ENCODE data around the gene CHMP4A.
A peak's percentile ranks its signal among the peaks of the same experiment; 100 is the strongest.
"Not testable (repeated sequence)": the region's sequence is repeated elsewhere in the genome, so short reads cannot be mapped to it uniquely, and the experiment has no call there.

The CHMP4A gene

GRCh38 chr14:24226473-24226872, 13.2 kb upstream of the CHMP4A start:
- DNase-seq (ENCODE audit: low read depth in 2 of 2): no peak

- no peak for DNase-seq (ENCODE audit: low read depth in 2 of 2)
Observed at GRCh38 chr14:24224618-24225071, 11.4 kb upstream of the CHMP4A start.

- DNase-seq (ENCODE audit: low read depth in 2 of 2): not testable (repeated sequence)
Observed at GRCh38 chr14:24222987-24223386, 9.7 kb upstream of the CHMP4A start.

GRCh38 chr14:24219521-24219920, 6.2 kb upstream of the CHMP4A start:
- no peak for DNase-seq (ENCODE audit: low read depth in 2 of 2)

GRCh38 chr14:24219080-24219479, 5.8 kb upstream of the CHMP4A start:
- DNase-seq (ENCODE audit: low read depth in 2 of 2): no peak

GRCh38 chr14:24216876-24217275, 3.6 kb upstream of the CHMP4A start:
- DNase-seq (ENCODE audit: low read depth in 2 of 2): not testable (repeated sequence)

- DNase-seq (ENCODE audit: low read depth in 2 of 2): no peak
Observed at GRCh38 chr14:24216345-24216699, 3.0 kb upstream of the CHMP4A start.

- DNase-seq (ENCODE audit: low read depth in 2 of 2): peak; percentile 63 to 75
Observed at GRCh38 chr14:24215495-24216344, 2.4 kb upstream of the CHMP4A start, which contains the start of gene MDP1. MDP1 (minus strand) TSS chr14:24216066; CDS start chr14:24215955, 111 bp downstream.

- DNase-seq (ENCODE audit: low read depth in 2 of 2): no peak
Observed at GRCh38 chr14:24213866-24214662, 776 bp upstream of the CHMP4A start.

DNA sequence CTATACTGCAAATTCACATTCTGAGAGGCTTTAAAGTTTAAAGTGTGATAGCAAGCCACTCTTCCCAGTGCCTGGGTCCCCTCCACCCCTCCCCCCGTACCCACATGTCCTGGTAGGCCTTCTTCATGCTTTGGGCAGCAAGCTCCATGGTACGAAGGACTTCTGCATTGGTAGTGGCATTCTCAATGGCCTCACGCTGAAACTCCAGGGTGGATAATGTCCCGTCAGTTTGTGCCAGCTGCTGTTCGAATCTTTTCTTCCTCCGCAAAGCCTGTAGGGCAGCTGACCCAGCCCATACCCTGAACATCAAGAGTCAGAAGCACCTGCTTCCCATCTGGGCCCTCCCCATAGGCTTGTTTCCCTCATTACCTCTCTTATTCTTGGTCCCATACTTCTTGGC, 2.0 kb downstream of the CHMP4A start:
- no peak for DNase-seq (ENCODE audit: low read depth in 2 of 2)

GRCh38 chr14:24207625-24208024, 5.7 kb downstream of the CHMP4A start:
- DNase-seq (ENCODE audit: low read depth in 2 of 2): no peak

GRCh38 chr14:24207104-24207551, 6.2 kb downstream of the CHMP4A start:
- no peak for DNase-seq (ENCODE audit: low read depth in 2 of 2)

DNA sequence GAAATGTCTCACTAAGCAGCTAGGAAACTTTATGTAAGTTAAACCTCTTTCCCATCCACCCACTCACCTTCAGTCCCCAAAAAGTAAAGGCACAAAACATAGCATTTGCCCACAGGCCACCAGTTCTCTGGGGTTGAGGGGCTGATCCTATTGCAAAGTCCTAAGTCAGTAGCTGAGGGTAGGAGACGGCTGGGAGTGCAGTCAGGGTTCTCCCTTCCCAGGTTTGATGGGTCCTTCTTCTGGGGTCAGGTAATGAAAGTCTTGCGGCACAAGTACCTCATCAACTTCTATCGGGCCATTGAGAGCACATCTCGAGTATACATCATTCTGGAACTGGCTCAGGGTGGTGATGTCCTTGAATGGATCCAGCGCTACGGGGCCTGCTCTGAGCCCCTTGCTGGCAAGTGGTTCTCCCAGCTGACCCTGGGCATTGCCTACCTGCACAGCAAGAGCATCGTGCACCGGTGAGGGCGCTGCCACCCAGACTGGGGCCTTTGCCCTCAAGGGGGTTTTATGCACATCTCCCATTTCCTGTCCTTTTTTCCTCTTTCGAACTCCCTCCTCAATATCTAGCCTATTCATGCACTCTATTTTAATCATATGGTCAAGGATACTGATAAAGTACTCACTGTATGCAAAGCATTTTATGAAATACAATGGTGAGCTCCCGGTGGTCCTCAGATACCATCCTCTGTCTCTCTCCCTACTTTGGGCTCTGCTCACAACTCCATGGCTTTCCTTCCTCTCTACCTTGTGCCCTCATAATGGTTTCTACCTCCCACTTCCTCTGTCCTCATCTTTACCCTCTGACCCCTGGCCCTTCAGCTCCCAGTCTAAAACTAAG, 6.8 kb downstream of the CHMP4A start:
- no peak for DNase-seq (ENCODE audit: low read depth in 2 of 2)

- no peak for DNase-seq (ENCODE audit: low read depth in 2 of 2)
Observed at GRCh38 chr14:24204163-24205146, 8.8 kb downstream of the CHMP4A start.

- DNase-seq (ENCODE audit: low read depth in 2 of 2): not testable (repeated sequence)
Observed at GRCh38 chr14:24203249-24203886, 9.9 kb downstream of the CHMP4A start.

- not testable (repeated sequence) for DNase-seq (ENCODE audit: low read depth in 2 of 2)
Observed at GRCh38 chr14:24202538-24202937, 10.8 kb downstream of the CHMP4A start.

GRCh38 chr14:24198814-24199524, 14.3 kb downstream of the CHMP4A start:
- DNase-seq (ENCODE audit: low read depth in 2 of 2): no peak

- no peak for DNase-seq (ENCODE audit: low read depth in 2 of 2)
Observed at GRCh38 chr14:24197056-24197450, 16.2 kb downstream of the CHMP4A start.
